AG10803 (cell line): ENCODE results near the gene BPIFB4.

Experiments used
- DNase-seq: peaks from one replicate; pipeline ENCODE4 v3.0.0; 2010; ENCODE audit warnings: low read depth
- H3K4me3 ChIP-seq: 2 replicates; pipeline ENCODE4 v1.5.1; 2011; ENCODE audit warnings: mild to moderate bottlenecking, low read length, control low read depth
- CTCF ChIP-seq: conservative IDR thresholded peaks from 2 replicates; pipeline ENCODE4 v1.5.1; 2011; ENCODE audit warnings: mild to moderate bottlenecking, low read length, control low read depth, inconsistent platforms

The BPIFB4 gene

DNA sequence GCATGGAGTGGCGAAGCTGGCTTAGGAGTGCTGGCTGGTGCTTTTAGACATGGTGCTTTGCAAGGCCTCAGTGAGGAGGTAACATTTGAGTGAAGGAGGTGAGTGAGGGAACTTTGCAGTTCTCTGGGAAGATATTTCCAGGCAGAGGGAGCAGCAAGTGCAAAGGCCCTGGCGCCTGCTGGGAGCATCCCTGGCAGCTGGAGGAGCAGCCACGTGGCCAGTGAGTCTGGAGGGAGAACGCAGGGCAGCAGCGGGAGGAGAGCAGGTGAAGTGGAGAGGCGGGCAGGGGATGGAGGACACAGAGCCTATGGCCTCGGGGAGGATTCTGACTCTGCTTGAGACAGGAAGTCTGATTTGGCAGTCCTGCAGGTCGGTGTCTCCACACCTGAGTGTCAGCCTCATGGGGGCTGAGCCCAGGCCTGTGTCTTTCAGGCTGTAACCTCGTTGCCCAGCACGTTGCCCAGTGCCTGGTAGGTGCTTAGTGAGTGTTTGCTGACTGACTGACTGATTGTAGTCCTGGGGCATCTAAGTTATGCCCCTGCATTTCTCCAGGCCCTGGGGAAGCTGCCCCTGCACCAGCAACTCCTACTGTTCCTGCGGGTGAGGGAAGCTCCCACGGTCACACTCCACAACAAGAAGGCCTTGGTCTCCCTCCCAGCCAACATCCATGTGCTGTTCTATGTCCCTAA is 11.0 kb upstream of the BPIFB4 start:
- TF ChIP-seq CTCF: no peak
- DNase-seq: no peak
- no peak overlapping the region for H3K4me3 ChIP-seq

DNA sequence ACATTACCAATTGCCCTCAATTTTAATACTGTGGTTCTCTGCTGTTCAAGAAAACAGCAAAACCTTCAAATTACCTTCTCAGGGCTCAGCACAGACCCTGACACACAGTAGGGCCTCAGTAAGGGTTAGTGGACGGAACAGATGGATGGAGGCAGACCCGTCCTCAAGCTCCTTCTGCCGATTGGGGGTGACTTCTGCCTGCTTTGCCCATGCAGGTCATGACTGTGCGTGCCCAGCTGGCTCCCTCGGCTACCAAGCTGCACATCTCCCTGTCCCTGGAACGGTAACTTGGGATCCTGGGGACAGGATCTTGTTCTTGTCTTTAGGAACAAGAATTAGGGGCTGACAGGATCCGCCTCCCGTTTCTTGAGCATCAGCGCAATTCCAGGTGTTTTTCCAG is 9.8 kb upstream of the BPIFB4 start:
- H3K4me3 ChIP-seq: no peak overlapping the region
- TF ChIP-seq CTCF: no peak
- DNase-seq: no peak

- TF ChIP-seq CTCF: no peak
- no peak overlapping the region for H3K4me3 ChIP-seq
- DNase-seq: no peak
Observed at GRCh38 chr20:33070111-33071053, 9.1 kb upstream of the BPIFB4 start.

DNA sequence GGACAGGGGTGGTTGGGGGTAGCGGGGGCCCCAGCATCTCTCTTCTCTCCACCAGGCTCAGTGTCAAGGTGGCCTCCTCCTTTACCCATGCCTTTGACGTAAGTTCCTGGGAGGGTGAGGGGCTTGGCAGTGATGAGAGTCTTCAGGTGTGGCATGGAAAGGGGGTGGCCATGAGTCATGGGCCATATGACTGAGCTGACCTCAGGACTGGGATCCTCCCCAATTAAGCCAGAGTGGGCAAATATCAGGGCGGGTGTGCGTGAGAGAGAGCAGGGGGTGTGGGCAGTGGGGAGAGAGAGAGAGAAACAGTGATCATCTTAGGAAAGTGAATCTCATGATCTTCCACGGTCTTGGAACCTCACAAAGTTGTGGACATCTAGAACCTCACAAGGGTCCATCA is 8.2 kb upstream of the BPIFB4 start:
- DNase-seq: no peak
- no peak overlapping the region for H3K4me3 ChIP-seq
- no peak for TF ChIP-seq CTCF

GRCh38 chr20:33072362-33072761 is 7.1 kb upstream of the BPIFB4 start:
- DNase-seq: no peak
- H3K4me3 ChIP-seq: no peak overlapping the region
- TF ChIP-seq CTCF: no peak

DNA sequence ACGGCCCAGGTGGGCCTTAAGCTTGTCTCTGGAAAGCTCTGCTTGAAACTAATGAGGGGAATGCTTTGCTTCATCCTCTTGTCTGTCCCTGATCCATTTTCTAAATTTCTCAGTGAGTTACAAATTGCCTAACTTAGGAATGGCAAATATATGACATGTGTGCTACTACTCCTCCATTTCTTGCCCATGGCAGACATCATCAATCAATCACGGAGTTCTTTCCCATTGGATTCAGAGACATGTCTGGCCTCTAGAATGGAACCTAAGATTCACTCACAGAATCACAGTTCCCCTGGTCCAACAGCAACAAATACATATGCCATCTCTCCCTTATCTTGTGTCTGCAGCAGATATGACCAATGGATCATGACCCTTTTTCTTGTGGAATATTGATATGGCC is 6.6 kb upstream of the BPIFB4 start:
- H3K4me3 ChIP-seq: no peak overlapping the region
- no peak for TF ChIP-seq CTCF
- DNase-seq: no peak

DNA sequence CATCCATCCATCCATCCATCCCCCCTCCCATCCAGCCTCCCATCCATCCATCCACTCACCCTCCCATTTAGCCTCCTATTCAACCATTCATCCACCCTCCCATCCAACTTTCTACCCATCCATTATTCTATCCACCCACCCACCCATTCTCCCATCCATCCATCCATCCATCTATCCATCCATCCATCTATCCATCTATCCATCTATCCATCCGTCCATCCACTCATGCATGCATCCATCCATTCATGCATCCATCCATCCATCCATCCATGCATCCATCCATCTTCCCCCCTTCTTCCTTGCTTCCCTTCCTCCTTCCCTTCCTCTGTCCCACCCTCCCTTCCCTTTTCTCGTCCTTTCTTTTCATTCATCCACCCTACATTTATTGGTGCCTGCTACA is 4.8 kb upstream of the BPIFB4 start:
- TF ChIP-seq CTCF: no peak
- H3K4me3 ChIP-seq: no peak overlapping the region
- no peak for DNase-seq
